Body of pancreas (tissue), 4 donors: ENCODE results near the gene MTG1. TPM values are rescaled to one million over a fixed set of nuclear protein-coding genes. Genes with fewer than 3 reads are reported as not detected.

Source experiments
- ATAC-seq: fragments of 150-250 bp; one replicate; pipeline ENCODE4 v1.9.1; 2016
- DNase-seq, 4 donors: peaks; one replicate each; pipeline ENCODE4 v3.0.0-alpha.2; 2019
- H3K27ac ChIP-seq, 4 donors: fragments of 200-600 bp; sonication (generic); 1 replicate in 3 of 4; 2 replicates in 1 of 4; pipeline versions ENCODE4 v1.5.1 to v1.6.1; 2016 to 2019; ENCODE audit warnings: mild to moderate bottlenecking in 1 of 4, mixed read lengths in 1 of 4, moderate library complexity in 1 of 4
- H3K27me3 ChIP-seq, 2 donors: fragments of 200-600 bp; sonication (generic); one replicate each; pipeline ENCODE4 v1.6.0; 2016; ENCODE audit warnings: mild to moderate bottlenecking in 1 of 2
- H3K36me3 ChIP-seq, 2 donors: fragments of 200-600 bp; sonication (generic); replicated peaks in 1 of 2; 2 replicates each; pipeline ENCODE4 v1.5.1; 2016; ENCODE audit warnings: low read depth in 2 of 2; ENCODE audit not compliant: insufficient read depth in 1 of 2
- H3K4me1 ChIP-seq: fragments of 200-600 bp; sonication (generic); one replicate; pipeline ENCODE4 v1.6.0; 2016
- H3K4me3 ChIP-seq, 2 donors: fragments of 200-600 bp; sonication (generic); 1 replicate in 1 of 2; 2 replicates in 1 of 2; pipeline ENCODE4 v1.5.1; 2016 to 2019
- H3K9me3 ChIP-seq, 3 donors: fragments of 200-600 bp; sonication (generic); 1 replicate in 2 of 3; 2 replicates in 1 of 3; pipeline ENCODE4 v1.5.1; 2016
- POLR2A ChIP-seq, 3 donors: fragments of 450-650 bp; IDR thresholded peaks; one replicate each; pipeline ENCODE4 v1.6.1; 2016; ENCODE audit warnings: antibody characterized with exemption in 3 of 3, mild to moderate bottlenecking in 2 of 3
- WGBS, 2 donors: methylation state at CpG; one replicate each; pipeline ENCODE4 v1.1.5; 2017; 5-methylcytosine and 5-hydroxymethylcytosine counted together
- intact Hi-C: fragments of 100-400 bp; cut with DNase I; formaldehyde crosslinking; loops from one replicate; pipeline ENCODE4 v1.15.1; 2023
- total RNA-seq, 2 donors: library from RNA; depleted of rRNA; stranded (reverse); fragments of >200 nt; gene quantifications; one replicate each; pipeline ENCODE4 v1.1.0, GENCODE V29; 2016
- TF ChIP-seq, protein P1 (sequence below), 7 experiments: fragments of 450-650 bp in 4 of 7; fragments of 200-600 bp in 3 of 7; sonication (generic) in 3 of 7; IDR thresholded peaks; one replicate each; pipeline ENCODE4 v1.5.1; 2016 to 2019; ENCODE audit warnings: antibody characterized with exemption in 7 of 7

The MTG1 gene
- total RNA-seq, 2 donors from 2014 or later = 22.8 to 83.7 TPM

- ATAC-seq = no peak
- DNase-seq = no peak
- H3K9me3 ChIP-seq = no peaks in the 10 kb centered on the region
- H3K27me3 ChIP-seq = no peaks in the 10 kb centered on the region
- no peaks in the 10 kb centered on the region for H3K36me3 ChIP-seq
- no peak for TF ChIP-seq POLR2A (IDR thresholded peaks at IDR 0.05)
- TF ChIP-seq, protein P1, sequence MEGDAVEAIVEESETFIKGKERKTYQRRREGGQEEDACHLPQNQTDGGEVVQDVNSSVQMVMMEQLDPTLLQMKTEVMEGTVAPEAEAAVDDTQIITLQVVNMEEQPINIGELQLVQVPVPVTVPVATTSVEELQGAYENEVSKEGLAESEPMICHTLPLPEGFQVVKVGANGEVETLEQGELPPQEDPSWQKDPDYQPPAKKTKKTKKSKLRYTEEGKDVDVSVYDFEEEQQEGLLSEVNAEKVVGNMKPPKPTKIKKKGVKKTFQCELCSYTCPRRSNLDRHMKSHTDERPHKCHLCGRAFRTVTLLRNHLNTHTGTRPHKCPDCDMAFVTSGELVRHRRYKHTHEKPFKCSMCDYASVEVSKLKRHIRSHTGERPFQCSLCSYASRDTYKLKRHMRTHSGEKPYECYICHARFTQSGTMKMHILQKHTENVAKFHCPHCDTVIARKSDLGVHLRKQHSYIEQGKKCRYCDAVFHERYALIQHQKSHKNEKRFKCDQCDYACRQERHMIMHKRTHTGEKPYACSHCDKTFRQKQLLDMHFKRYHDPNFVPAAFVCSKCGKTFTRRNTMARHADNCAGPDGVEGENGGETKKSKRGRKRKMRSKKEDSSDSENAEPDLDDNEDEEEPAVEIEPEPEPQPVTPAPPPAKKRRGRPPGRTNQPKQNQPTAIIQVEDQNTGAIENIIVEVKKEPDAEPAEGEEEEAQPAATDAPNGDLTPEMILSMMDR (IDR thresholded peaks at IDR 0.05) = no peak
- no peak overlapping the region for H3K27ac ChIP-seq
- no peaks in the 10 kb centered on the region for H3K4me1 ChIP-seq
- intact Hi-C loops = no loop called here
- no peak overlapping the region for H3K4me3 ChIP-seq
- 70 to 82% methylated on average over 8 of the region's 8 CpGs for WGBS, 2 donors
Observed at GRCh38 chr10:133349160-133349568, 44.8 kb upstream of the MTG1 start.

- TF ChIP-seq, protein P1 (IDR thresholded peaks at IDR 0.05) = no peak
- no peak for TF ChIP-seq POLR2A (IDR thresholded peaks at IDR 0.05)
- no peaks in the 10 kb centered on the region for H3K9me3 ChIP-seq
- no peaks in the 10 kb centered on the region for H3K27me3 ChIP-seq
- ATAC-seq (no peak), DNase-seq (no peak)
- intact Hi-C loops = no loop called here
- H3K4me3 ChIP-seq = no peak overlapping the region
- no peak overlapping the region for H3K27ac ChIP-seq
- no peaks in the 10 kb centered on the region for H3K4me1 ChIP-seq
- H3K36me3 ChIP-seq = no peaks in the 10 kb centered on the region
- 51 to 68% methylated on average over 6 to 8 of the region's 9 CpGs for WGBS, 2 donors
Observed at GRCh38 chr10:133349577-133350011, 44.4 kb upstream of the MTG1 start.

DNA sequence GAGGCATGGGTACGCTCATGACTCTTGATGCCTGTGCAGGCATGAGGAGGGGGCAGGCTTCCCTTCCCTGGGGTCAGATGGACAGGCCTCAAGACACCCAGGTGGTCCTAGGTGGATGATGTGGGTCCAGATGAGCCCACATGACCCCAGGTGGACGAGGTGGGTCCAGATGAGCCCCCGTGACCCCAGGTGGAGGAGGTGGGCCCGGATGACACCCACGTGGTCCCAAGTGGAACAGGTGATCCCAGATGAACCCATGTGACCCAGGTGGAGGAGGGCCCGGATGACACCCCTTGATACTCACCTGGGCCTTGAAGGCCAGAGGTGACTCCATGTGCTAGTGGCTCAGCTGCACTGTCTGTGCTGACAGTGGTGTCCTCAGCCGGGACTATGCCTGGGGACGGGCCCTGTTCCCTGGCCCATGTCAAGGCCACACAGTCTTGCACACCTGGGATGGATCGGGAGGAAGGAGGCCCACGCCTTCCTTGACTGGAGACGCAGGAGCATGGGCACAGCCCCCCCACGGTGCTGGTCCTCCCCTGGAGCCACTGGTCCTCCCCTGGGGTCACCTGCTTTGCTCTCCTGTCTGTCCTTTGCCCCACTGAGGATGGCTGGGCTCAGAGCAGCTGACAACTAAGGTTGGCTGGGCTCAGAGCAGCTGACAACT, 43.5 kb upstream of the MTG1 start:
- Histone ChIP-seq H3K36me3 (no peaks in the 10 kb centered on the region), H3K4me3 (no peak overlapping the region), H3K27ac (no peak overlapping the region), H3K27me3 (no peaks in the 10 kb centered on the region), H3K4me1 (no peaks in the 10 kb centered on the region), H3K9me3 (no peaks in the 10 kb centered on the region)
- 65 to 100% methylated on average over 1 to 12 of the region's 12 CpGs for WGBS, 2 donors
- ATAC-seq (no peak), DNase-seq (no peak)
- intact Hi-C loops = no loop called here
- no peak for TF ChIP-seq POLR2A (IDR thresholded peaks at IDR 0.05)
- TF ChIP-seq, protein P1 (IDR thresholded peaks at IDR 0.05) = no peak

DNA sequence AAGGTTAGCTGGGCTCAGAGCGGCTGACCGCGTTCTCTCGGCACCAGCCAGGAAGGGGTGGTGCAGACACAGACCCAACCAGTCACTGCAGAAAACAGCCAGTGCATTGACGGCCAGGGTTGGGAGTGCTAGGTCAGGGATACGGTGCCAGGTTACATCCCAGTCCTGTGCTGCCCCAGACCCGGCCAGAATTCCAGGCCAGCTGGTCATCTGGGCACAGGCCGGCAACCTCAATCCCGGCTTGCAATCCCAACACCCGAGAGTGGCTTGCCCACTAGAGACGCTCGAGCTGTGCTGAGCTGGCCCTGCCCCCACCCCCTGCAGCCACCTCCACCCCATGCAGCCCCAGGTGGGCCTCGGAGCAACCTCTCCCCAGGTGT, 43.0 kb upstream of the MTG1 start:
- intact Hi-C loops = no loop called here
- 68% methylated on average over 13 of the region's 13 CpGs; no CpG with 5 or more reads in 1 of the 2 donors for WGBS, 2 donors

More for the DNA sequence above, 43.0 kb upstream of the MTG1 start:
- Histone ChIP-seq H3K4me1 (no peaks in the 10 kb centered on the region), H3K27ac (no peak overlapping the region), H3K36me3 (no peaks in the 10 kb centered on the region), H3K4me3 (no peak overlapping the region), H3K27me3 (no peaks in the 10 kb centered on the region), H3K9me3 (no peaks in the 10 kb centered on the region)
- DNase-seq (no peak), ATAC-seq (no peak)
- TF ChIP-seq, protein P1 (IDR thresholded peaks at IDR 0.05) = no peak
